HG03520 (cell line): ENCODE measurements around the gene MDM2.

Source experiments
- ATAC-seq: cut with Tn5 transposase; IDR thresholded peaks from one replicate; pipeline ENCODE4 v1.9.1; 2021; ENCODE audit warnings: mild to moderate bottlenecking, moderate library complexity; ENCODE audit not compliant: unreplicated experiment

The MDM2 gene

DNA sequence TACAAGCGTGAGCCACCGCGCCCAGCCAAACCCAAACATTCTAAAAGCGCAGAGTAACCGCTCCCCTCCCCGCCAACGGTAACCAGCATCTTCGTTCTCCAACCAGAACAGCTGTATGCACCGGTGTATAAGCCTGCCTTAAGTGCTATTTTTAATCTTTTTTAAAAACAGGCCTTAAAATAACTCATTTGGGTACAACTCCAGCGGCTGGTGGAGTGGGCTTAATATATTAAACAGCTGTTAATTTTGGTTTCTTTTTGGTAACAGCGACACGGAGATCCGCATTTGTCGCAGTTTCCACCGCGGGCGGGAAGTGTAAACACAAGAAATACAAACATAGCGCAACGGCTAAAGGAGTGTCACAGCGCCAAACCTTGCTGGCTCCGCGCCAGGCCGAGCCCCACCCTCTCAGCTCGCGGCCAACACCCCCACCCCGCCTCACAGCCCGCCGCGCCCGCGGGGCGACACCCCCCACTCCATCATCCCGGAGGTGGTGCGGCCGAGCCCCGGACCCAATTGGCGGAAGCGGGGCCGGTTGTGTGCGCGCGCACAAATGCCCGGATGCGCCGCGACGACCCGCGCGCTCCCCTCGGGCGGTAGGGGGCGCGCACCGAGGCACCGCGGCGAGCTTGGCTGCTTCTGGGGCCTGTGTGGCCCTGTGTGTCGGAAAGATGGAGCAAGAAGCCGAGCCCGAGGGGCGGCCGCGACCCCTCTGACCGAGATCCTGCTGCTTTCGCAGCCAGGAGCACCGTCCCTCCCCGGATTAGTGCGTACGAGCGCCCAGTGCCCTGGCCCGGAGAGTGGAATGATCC is at the start of gene MDM2:
TSS of gene MDM2 (plus strand) at position 602 of the 812 bp plus-strand sequence. CDS start 301 bp downstream, outside the sequence.
- peak; percentile 70 for ATAC-seq

DNA sequence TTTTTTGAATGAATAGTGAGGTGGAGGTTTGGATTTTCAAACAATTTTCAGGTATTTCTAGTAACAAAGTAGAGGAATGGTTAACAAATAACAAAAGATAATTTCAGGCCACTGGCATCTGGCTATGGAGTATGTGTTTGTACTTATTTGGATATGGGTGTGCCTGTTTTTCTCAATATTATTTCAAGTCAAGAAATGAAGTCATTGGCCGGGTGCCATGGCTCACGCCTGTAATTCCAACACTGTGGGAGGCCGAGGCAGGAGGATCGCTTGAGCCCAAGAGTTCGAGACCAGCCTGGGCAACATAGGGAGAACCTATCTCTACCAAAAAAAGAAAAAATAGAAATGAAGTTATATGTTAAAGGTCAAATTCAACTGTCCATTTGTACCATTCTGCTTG is 48.1 kb upstream of the MDM2 start:
- no peak for ATAC-seq

DNA sequence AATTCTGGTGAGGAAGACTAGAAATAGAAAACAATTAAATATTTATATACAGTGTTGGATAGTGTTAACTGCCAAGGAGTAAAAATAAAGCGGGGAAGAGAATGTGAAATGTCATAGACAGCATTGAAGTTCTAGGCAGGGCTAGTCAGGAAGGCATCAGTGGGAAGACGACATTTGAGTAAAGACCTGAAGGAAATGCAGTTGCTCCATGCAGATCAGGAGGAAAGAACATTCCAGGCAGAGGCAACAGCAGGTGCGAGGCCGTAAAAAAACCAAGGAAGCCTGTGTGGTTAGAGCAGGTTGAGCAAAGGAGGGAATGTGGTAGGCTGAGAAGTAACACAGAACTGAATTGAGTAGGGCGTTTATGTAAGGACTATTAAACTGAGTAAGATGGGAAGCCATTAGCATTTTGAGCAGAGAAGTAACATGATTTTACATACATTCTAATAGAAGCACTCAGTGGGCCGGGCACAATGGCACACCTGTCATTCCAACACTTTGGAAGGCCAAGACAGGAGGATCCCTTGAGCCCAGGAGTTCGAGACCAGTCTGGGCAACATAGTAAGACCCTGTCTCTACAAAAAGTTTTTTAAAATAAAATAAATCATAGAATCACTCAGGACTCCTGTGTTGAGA is 47.1 kb upstream of the MDM2 start:
- ATAC-seq = no peak

DNA sequence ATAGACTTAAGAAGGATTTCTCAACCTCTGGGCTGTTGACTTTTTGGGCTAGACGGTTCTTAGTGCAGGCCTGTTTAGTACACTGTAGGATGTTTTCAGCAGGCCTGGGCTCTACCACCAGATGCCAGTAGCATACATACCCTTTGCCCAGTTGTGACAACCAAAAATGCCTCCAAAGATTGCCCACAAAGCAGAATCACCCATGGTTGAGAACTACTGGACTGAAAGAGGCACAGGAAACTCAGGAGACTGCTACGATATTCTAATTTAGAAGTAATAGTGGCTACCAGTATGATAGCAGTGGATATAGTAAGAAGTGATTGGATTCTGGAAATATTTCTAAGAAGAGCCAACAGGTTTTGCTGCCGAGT is 46.5 kb upstream of the MDM2 start:
- ATAC-seq = no peak

DNA sequence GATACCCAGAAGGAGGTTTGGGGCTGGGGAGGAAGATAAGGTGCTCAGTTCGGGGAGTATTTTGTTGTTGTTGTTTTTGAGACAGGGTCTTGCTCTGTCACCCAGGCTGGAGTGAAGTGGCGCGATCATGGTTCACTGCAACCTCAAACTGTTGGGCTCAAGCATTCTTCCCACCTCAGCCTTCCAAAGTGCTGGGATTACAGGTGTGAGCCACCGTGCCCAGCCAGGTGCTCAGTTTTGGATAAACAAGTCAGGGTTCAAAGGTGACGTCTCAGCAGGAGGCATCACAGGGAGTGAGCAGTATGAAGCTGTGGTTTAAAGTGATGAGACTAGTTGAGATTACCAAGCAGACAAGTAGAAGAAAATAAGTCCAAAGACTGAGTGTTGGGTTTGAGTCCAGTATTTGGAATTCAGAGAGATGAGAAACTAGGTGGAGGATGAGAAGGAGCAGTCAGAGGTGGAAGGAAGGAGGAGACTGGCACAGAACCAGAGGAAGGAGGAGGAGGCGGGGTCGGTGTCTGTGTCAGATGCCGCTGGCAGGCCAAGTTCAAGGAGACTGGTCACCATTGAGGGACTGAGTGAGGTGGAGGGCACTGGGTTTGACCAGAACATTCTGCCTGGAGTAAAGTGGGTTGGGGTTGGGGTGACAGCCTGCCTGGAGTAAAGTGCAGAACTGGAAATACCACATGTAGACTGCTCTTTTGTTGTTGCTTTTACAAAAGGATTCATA is 45.9 kb upstream of the MDM2 start:
- ATAC-seq = no peak

DNA sequence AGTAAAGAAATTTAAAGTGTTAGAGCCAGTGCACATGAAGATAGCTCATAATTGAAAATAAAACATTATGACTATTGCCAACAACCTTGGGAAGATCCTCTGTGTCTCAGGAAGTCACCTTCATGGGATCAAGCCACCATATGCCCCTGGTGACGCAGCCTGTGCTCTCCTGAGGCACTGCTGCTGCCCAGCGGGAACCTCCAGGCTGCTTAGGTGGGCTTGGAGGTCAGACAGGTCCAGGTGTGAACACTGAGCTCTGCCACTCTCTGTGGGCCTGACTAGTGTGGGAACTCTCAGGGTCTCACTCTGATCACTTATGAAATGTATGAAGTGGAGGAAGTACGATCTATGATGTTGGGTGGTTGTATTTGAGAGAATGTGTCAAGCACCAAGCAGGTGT is 45.3 kb upstream of the MDM2 start:
- ATAC-seq = no peak

DNA sequence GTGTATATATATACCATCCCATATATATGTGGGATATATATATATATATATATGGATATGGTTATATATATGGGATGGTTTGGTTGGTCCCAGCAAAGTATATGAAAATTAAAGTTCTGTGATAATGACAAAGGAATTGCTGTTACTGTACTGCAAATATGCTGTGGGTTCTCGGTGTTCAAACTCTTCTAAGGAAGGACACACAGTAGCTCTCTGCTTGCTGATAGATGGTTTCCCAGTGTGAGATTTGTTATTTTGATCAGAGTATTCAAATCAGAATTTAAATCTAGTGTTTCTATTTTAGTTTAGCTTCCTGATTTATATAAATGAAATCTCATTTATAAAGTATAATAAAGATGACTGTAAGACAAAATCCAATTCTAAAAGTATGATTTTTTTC is 42.3 kb upstream of the MDM2 start:
- no peak for ATAC-seq

DNA sequence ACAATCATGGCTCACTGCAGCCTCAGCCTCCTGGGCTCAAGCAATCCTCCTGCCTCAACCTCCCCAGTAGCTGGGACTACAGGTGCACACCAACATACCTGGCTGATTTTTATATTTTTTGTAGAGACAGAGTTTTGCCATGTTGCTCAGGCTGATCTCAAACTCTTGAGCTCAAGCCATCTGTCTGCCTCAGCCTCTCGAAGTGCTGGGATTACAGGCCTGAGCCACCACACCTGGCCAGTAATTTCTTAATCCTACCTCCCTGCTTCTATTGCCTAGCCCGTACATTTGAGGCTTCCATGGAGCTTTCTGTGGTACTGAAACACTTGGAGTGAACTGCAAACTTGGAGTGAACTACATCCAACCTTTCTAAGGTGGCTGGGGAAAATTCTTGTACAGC is 41.3 kb upstream of the MDM2 start:
- ATAC-seq = no peak

DNA sequence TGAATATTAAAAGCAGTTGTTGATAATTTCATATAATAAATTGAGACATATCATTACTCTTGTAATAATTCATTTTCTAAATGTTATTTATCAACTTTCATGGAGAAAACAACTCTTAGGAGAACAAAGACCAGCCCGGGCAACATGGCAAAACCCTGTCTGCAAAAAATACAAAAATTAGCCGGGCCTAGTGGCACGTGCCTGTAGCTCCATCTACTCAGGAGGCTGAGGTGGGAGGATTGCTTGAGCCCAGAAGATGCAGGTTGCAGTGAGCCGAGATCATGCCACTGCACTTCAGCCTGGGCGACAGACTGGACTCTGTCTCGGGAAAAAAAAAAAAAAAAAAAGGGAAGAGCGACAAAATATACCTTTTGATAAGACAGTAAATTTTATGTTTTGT is 40.8 kb upstream of the MDM2 start:
- ATAC-seq = no peak

DNA sequence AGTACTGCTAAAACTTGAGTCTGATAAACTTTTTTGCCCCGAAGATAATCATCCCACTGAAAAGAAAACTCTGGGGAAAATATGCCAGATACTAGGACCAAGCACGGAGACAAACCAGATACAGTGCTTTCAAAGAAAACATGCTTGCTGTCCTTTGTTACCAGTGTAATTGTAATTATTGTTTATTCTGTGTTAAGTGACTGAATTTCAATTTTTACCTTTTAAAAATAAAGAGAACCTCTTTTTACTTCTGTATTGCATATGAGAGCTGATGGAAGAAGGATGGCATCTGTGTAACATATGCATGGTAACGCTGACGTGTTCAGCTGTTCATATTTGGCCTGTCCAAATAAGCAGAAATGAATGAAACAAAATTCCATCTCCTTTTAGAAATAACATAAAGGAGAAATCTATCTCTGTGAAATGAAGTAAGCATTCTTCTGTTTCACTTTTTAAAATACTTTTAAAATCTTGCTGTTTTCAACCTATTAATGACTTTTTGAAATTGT is 39.5 kb upstream of the MDM2 start:
- ATAC-seq = no peak

DNA sequence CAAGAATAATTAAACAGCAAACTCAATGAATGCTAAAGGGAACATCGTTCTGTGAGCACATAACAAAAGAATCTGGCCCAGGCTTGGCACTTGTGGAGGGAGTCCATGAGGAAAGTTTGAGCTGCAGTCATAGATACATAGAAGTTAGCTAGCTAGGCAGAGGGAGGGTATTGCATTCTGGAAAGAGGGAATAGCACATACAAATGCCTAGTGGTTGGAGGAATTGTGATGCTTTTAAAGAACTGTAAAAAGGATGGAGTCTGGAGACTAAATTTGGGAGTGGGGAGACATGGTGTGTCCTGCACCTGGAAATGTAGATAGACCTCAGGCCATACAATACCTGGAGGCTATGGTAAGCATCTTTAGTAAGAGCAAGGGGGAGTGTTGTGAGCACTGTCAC is 38.0 kb upstream of the MDM2 start:
- no peak for ATAC-seq

DNA sequence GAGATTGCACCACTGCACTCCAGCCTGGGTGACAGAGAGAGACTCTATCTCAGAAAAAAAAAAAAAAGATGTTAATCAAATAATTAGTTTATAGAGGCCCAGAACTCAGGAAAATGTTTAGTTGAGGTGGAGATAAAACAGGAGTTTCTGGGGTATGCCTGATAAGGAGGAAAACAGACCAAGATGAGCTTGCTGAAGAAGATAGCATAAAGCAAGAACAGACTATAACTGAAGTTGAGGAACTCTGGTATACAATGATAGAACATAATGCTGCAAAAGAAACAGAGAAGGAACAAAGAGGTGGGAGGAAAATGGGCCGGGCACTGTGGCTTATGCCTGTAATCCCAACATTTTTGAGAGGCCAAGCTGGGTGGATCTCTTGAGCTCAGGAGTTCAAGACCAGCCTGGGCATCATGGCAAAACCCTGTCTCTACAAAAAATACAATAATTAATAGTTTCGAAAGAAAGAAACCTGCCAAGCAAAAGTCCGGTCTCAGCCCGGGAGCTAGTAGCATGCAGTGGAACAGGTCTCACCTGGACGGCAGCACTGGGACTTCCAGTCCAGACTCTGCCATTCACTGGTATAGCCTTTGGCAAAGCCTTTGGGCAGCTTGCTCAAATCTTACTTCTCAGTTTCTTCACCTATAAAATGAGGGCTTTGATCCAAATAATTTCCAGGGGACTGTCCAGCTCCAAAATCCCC is 36.6 kb upstream of the MDM2 start:
- no peak for ATAC-seq

DNA sequence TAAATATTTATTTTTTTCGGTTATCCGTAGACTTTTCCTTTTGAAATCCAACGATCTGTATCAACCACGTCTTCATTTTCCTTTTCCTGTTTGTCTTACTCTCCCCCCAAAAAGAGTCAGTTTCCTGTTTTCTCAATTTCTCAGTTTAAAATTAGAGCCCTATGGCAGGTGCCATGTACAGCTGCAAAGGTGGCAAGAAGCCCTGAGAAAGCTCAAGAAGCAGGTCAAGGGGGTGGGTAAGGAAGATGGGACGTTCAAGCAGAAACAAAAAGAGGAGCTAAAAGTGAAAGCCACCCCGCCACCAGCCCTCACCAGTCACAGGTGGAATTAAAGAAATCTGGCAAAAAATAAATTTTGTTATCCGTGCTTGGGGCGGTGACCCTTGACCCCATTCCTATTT is 35.3 kb upstream of the MDM2 start:
- ATAC-seq = no peak

DNA sequence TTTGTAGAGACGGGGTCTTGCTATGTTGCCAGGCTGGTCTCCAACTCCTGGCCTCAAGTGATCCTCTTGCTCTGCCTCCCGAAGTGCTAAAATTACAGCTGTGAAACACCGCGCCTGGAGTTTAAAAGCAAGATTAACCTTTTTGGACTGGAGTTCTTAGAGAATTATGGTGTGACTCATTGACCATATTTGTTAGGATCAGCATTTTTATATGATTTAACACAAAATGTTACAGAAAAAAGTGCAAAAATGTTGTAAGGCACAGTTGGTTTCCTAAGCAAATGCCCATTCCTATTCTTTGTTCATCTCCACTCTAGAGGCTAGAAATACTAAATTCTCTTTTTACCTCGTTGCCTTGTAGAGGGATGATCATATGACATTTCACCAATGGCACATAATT is 34.4 kb upstream of the MDM2 start:
- ATAC-seq = no peak

DNA sequence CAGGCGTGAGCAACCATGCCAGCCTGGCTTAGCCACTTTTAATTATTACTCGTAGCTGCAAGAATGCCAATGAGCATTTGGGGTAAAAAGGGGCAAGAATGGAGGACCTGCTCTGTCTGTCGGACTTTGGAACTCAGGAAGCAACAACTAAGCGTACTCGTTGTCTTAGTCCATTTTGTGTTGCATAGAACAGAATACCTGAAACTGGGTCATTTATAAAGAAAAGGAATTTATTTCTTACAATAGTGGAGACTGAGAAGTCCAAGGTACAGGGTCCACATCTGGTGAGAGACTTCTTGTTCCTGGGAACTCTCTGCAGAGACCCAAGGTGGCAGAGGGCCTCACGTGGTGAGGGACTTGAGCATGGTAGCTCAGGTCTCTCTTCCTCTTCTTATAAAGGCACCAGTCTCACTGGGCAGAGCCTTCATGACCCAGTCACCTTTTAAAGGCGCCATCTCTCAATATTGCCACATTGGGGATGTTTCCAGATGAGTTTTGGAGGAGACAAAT is 32.8 kb upstream of the MDM2 start:
- no peak for ATAC-seq

DNA sequence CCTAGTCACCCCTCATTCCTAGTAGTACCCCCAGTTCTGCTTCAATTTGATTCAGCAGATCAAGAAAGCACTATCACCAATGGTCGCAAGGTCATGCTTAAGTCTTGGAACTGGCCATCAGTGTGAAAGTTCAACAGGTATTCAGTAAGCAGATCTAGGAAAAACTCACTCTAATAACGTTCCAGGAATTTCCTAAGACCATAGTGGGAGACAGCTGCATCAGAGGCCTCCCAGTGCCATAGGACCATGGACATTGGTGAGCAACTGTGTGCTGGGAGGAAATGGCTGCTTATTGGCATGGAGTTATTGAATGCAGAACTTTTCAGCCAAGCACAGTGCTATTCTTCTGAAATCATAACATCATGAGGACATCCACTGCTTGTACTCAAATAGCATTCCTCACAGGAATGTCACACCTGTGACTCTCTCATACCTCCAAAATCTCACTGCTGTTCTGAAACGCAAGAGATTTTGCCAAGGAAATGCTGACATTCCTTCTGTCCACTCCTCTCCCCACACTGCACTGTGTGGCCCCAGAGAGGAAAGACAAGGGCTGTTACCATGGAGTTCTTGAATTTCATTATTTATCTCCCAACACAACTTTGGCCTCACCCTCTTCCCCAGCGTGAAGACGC is 30.9 kb upstream of the MDM2 start:
- no peak for ATAC-seq

DNA sequence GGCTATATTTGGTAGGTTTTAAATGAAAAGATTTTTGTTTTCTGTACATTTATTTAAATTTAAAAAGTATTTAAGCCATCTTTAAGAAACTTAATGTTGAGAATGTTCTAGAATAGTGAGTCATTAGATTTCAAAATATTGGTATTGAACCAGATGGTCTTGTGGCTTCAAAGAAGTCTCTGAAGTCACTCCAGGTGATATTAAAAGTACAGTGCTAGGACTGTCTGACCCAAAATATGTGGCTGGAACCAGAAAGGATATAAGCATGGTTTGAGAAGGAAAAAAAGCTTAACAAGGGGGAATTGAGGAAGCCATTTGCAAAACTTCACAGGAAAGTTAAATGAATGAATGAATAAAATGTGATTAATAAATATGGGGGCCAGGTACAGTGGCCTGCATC is 28.7 kb upstream of the MDM2 start:
- no peak for ATAC-seq

DNA sequence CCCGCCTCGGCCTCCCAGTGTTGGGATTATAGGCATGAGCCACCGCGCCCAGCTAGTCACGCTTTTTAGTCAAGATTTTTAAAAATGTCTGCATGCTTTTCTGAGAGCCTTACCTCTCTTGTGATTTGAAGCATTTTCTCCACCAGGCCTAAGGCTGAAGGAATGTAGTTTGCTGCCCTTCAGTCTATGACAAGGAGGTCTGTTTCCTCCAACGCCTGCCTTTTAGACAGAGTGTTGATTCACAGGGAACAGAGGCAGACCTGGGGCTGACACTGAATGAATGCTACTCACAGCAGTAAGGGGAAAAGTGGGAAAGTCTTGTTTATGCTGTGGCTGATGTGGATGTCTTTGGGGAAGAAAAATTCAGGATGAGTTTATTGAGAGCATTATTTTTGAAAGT is 27.2 kb upstream of the MDM2 start:
- ATAC-seq = no peak

DNA sequence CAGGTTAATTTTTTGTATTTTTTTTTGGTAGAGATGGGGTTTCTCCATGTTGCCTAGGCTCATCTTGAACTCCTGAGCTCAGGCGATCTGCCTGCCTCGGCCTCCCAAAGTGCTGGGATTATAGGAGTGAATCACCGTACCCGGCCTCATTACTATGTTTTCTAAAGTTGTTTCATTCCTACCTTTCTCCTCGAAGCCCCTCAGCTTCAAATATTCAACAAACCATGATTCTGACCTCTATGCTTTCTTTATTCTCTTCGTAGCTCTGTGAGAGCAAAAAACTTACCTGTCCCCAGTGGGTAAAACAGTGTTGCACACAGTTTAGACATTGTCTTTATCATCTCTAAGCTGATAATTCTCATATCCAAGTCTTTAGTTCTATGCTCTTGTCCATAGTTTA is 26.2 kb upstream of the MDM2 start:
- no peak for ATAC-seq

DNA sequence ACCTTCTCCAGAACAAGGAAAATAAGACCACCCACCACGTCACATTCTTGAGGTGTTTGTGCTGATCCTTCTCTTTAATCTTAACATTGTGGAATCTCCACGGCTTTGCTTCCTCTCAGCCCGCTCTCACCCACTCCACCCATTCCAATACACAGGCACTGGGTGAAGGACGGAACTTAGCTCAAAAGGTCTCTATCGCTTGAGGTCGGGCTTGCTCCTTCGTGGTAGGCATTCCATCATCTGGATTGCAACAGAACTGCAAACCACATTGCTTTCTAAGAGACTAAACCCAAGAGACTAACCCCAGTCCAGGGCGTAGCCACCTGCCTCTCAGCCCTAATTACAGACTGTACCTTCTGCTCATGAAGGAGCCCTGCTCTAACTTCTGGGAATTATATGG is 24.0 kb upstream of the MDM2 start:
- no peak for ATAC-seq

DNA sequence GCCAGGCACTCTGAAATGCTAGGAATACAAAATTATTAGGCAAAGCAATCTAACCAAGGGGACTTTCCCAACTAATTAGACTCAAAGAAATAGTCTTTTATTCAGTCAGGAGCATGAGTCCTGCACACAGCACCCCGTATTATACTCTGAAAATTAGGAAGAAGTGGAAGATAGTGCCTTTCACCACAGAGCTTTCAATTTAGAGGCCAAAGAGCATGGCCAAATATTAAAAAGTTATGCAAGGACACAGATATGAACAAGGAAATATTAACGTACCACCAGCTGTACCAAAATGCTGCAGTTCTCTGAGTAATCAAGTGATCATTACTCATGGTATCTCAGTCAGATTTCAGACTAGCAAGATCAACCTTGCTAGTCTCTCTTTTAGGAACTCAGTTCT is 22.6 kb upstream of the MDM2 start:
- no peak for ATAC-seq
